H1 (cell line): ENCODE results near the gene PXN. TPM values are rescaled to one million over a fixed set of nuclear protein-coding genes. Genes with fewer than 3 reads are reported as not detected.

Experiments
- CTCF ChIA-PET: fragments of 300-600 bp; sonication (Branson Sonifier 250); formaldehyde crosslinking; loops from one replicate; lab custom pipeline; 2021; ENCODE audit not compliant: partially characterized antibody; lab: Charles Lee
- POLR2A ChIA-PET: fragments of 300-600 bp; sonication (Branson Sonifier 250); formaldehyde crosslinking; loops from one replicate; lab custom pipeline; 2021; ENCODE audit warnings: inconsistent platforms; ENCODE audit not compliant: partially characterized antibody; lab: Charles Lee
- DNase-seq, 2 experiments: peaks; one replicate each; pipeline versions ENCODE4 v3.0.0 to v3.0.0-alpha.2; 2010 to 2022; ENCODE audit warnings: low spot score in 2 of 2, low read depth in 1 of 2, mixed read lengths in 1 of 2
- FAIRE-seq: peaks from 2 replicates; lab custom pipeline; 2011; peaks lifted over from hg19 to GRCh38; lab: Jason Lieb, UNC
- H2AFZ ChIP-seq: 2 replicates; pipeline ENCODE4 v1.8.1; 2012; ENCODE audit warnings: low read length, inconsistent platforms
- H2AK5ac ChIP-seq: 2 replicates; pipeline ENCODE4 v1.6.1; 2013; ENCODE audit warnings: low read depth, low read length
- H2BK120ac ChIP-seq: replicated peaks from 2 replicates; pipeline ENCODE3; 2013; ENCODE audit warnings: low read depth, low read length, inconsistent platforms
- H2BK12ac ChIP-seq: 2 replicates; pipeline ENCODE4 v1.6.1; 2013; ENCODE audit warnings: low read depth, low read length
- H2BK15ac ChIP-seq: 2 replicates; pipeline ENCODE4 v1.6.1; 2013; ENCODE audit warnings: low read length
- H2BK20ac ChIP-seq: 2 replicates; pipeline ENCODE4 v1.6.1; 2013; ENCODE audit warnings: low read length
- H2BK5ac ChIP-seq: 2 replicates; pipeline ENCODE4 v1.6.1; 2013; ENCODE audit warnings: low read depth, low read length
- H3K14ac ChIP-seq: 2 replicates; pipeline ENCODE4 v1.6.1; 2013; ENCODE audit warnings: inconsistent platforms; ENCODE audit not compliant: insufficient read length
- H3K18ac ChIP-seq: 2 replicates; pipeline ENCODE4 v1.6.1; 2013; ENCODE audit warnings: low read length; ENCODE audit errors: extremely low read depth
- H3K23ac ChIP-seq: 2 replicates; pipeline ENCODE4 v1.6.1; 2013; ENCODE audit warnings: inconsistent platforms; ENCODE audit not compliant: insufficient read length
- H3K23me2 ChIP-seq: 2 replicates; pipeline ENCODE4 v1.6.1; 2013; ENCODE audit warnings: low read depth, low read length
- H3K27ac ChIP-seq: 2 replicates; pipeline ENCODE4 v1.6.1; 2011; ENCODE audit warnings: low read depth, low read length, inconsistent platforms
- H3K27me3 ChIP-seq, 4 experiments: replicated peaks in 1 of 4; 1 replicate in 1 of 4; 2 replicates in 3 of 4; pipeline versions ENCODE4 v1.6.1 to v1.8.1; 2011 to 2013; ENCODE audit warnings: low read length in 3 of 4, mild to moderate bottlenecking in 3 of 4, inconsistent platforms in 2 of 4, mixed read lengths in 2 of 4, moderate library complexity in 1 of 4; ENCODE audit not compliant: control insufficient read depth in 3 of 4, insufficient read depth in 3 of 4; ENCODE audit errors: extremely low read depth in 1 of 4
- H3K36me3 ChIP-seq, 4 experiments: 2 replicates each; pipeline versions ENCODE4 v1.6.1 to v1.8.1; 2011 to 2013; ENCODE audit warnings: mild to moderate bottlenecking in 4 of 4, low read length in 3 of 4, moderate library complexity in 2 of 4, control low read depth in 1 of 4, inconsistent platforms in 1 of 4; ENCODE audit not compliant: insufficient read depth in 4 of 4, control insufficient read depth in 2 of 4
- H3K4ac ChIP-seq: replicated peaks from 2 replicates; pipeline ENCODE3; 2013; ENCODE audit warnings: low read length, low read depth, mixed read lengths, inconsistent platforms; ENCODE audit not compliant: insufficient read length
- H3K4me1 ChIP-seq, 4 experiments: replicated peaks in 1 of 4; 1 replicate in 1 of 4; 2 replicates in 3 of 4; pipeline versions ENCODE4 v1.6.1 to v1.8.1; 2011 to 2013; ENCODE audit warnings: low read length in 3 of 4, inconsistent platforms in 2 of 4, mixed read lengths in 1 of 4; ENCODE audit not compliant: insufficient read depth in 4 of 4, control insufficient read depth in 3 of 4
- H3K4me2 ChIP-seq, 2 experiments: 2 replicates each; pipeline versions ENCODE4 v1.6.1 to v1.8.1; 2011 to 2013; ENCODE audit warnings: low read depth in 2 of 2, low read length in 2 of 2, control low read depth in 1 of 2, inconsistent platforms in 1 of 2, mild to moderate bottlenecking in 1 of 2; ENCODE audit not compliant: insufficient read depth in 1 of 2
- H3K4me3 ChIP-seq, 4 experiments: fragments of 200-600, 300-600 bp in 1 of 4; sonication (generic), shearing (Covaris generic), sonication (Bioruptor Twin) in 1 of 4; 2 replicates each; pipeline versions ENCODE4 v1.5.1 to v1.8.1; 2011 to 2016; ENCODE audit warnings: low read length in 4 of 4, low read depth in 3 of 4, control low read depth in 2 of 4, inconsistent platforms in 2 of 4, mild to moderate bottlenecking in 2 of 4, mixed read lengths in 1 of 4, moderate library complexity in 1 of 4; ENCODE audit not compliant: insufficient read depth in 2 of 4; ENCODE audit errors: extremely low read depth in 1 of 4
- H3K56ac ChIP-seq: replicated peaks from 2 replicates; pipeline ENCODE3; 2013; ENCODE audit warnings: low read depth, mild to moderate bottlenecking, mixed read lengths, low read length, inconsistent platforms; ENCODE audit not compliant: insufficient read length
- H3K79me1 ChIP-seq: 2 replicates; pipeline ENCODE4 v1.6.1; 2013; ENCODE audit warnings: low read depth, low read length, control low read depth
- H3K79me2 ChIP-seq, 2 experiments: 2 replicates each; pipeline versions ENCODE4 v1.6.1 to v1.8.1; 2012 to 2013; ENCODE audit warnings: low read length in 2 of 2, mild to moderate bottlenecking in 2 of 2, inconsistent platforms in 1 of 2; ENCODE audit not compliant: insufficient read depth in 2 of 2, control insufficient read depth in 1 of 2
- H3K9ac ChIP-seq, 4 experiments: replicated peaks in 1 of 4; 1 replicate in 1 of 4; 2 replicates in 3 of 4; pipeline versions ENCODE4 v1.6.1 to v1.8.1; 2011 to 2013; ENCODE audit warnings: low read depth in 3 of 4, low read length in 3 of 4, control low read depth in 2 of 4, mild to moderate bottlenecking in 2 of 4, moderate library complexity in 2 of 4, inconsistent platforms in 1 of 4; ENCODE audit errors: extremely low read depth in 1 of 4
- H3K9me3 ChIP-seq, 2 experiments: 2 replicates each; pipeline versions ENCODE4 v1.6.1 to v1.8.1; 2012 to 2013; ENCODE audit warnings: mild to moderate bottlenecking in 2 of 2, moderate library complexity in 2 of 2, control low read depth in 1 of 2, inconsistent platforms in 1 of 2, low read depth in 1 of 2, low read length in 1 of 2, mixed read lengths in 1 of 2; ENCODE audit not compliant: insufficient read depth in 2 of 2
- H4K20me1 ChIP-seq, 2 experiments: replicated peaks in 1 of 2; 2 replicates each; pipeline versions ENCODE3 to v1.8.1; 2011 to 2013; ENCODE audit warnings: inconsistent platforms in 2 of 2, low read length in 2 of 2, mild to moderate bottlenecking in 1 of 2; ENCODE audit not compliant: insufficient read depth in 2 of 2, control insufficient read depth in 1 of 2
- H4K5ac ChIP-seq: 2 replicates; pipeline ENCODE4 v1.6.1; 2013; ENCODE audit warnings: low read length, low read depth, mixed read lengths, inconsistent platforms; ENCODE audit not compliant: insufficient read length
- H4K8ac ChIP-seq: 2 replicates; pipeline ENCODE4 v1.8.0; 2013; ENCODE audit warnings: mild to moderate bottlenecking, moderate library complexity, low read length, inconsistent platforms; ENCODE audit not compliant: insufficient read depth; ENCODE audit errors: extremely low read depth
- H4K91ac ChIP-seq: replicated peaks from 2 replicates; pipeline ENCODE3; 2013; ENCODE audit warnings: low read length, mixed read lengths, inconsistent platforms; ENCODE audit not compliant: insufficient read length
- EZH2 ChIP-seq: fragments of 200-600 bp; sonication (generic); IDR thresholded peaks from 2 replicates; pipeline ENCODE4 v1.7.1; 2012; ENCODE audit warnings: low read depth, mild to moderate bottlenecking, moderate library complexity, low read length, inconsistent platforms; ENCODE audit not compliant: severe bottlenecking
- GABPA ChIP-seq: IDR thresholded peaks from 2 replicates; pipeline ENCODE4 v1.6.1; 2011; ENCODE audit warnings: mild to moderate bottlenecking, low read length, moderate library complexity, borderline replicate concordance; ENCODE audit not compliant: insufficient read depth
- MAFK ChIP-seq: IDR thresholded peaks from 2 replicates; pipeline ENCODE4 v1.6.1; 2012; ENCODE audit warnings: low read depth, mild to moderate bottlenecking, improper control_type of control experiment, low read length
- PHF8 ChIP-seq: fragments of 200-600 bp; sonication (generic); conservative IDR thresholded peaks from 2 replicates; pipeline ENCODE4 v1.7.1; 2012; ENCODE audit warnings: low read depth, mild to moderate bottlenecking, inconsistent platforms, low read length, moderate library complexity
- POLR2A ChIP-seq, 2 experiments: IDR thresholded peaks; 1 replicate in 1 of 2; 2 replicates in 1 of 2; pipeline ENCODE4 v1.6.1; 2011; ENCODE audit warnings: low read depth in 2 of 2, low read length in 2 of 2, mild to moderate bottlenecking in 2 of 2; ENCODE audit errors: control extremely low read depth in 1 of 2
- RBBP5 ChIP-seq: IDR thresholded peaks from 2 replicates; pipeline ENCODE4 v1.7.1; 2012; ENCODE audit warnings: low read depth, mild to moderate bottlenecking, inconsistent platforms, low read length, moderate library complexity, borderline replicate concordance
- SIX5 ChIP-seq: IDR thresholded peaks from 2 replicates; pipeline ENCODE4 v1.6.1; 2011; ENCODE audit warnings: mild to moderate bottlenecking, low read depth, low read length
- SP4 ChIP-seq: IDR thresholded peaks from 2 replicates; pipeline ENCODE4 v1.6.1; 2012; ENCODE audit warnings: low read length, inconsistent platforms
- TEAD4 ChIP-seq: IDR thresholded peaks from 2 replicates; pipeline ENCODE4 v1.6.1; 2012; ENCODE audit warnings: low read depth, low read length, inconsistent platforms, mixed read lengths
- WGBS, 2 experiments: shearing (Covaris generic) in 1 of 2; methylation state at CpG; one replicate each; pipeline versions ENCODE4 v1.1.6 to v1.1.7; 2013 to 2015; ENCODE audit warnings: low lambda C conversion rate in 2 of 2, mixed read lengths in 2 of 2, inconsistent platforms in 1 of 2, low coverage in 1 of 2, missing lambda C conversion rate in 1 of 2; ENCODE audit not compliant: insufficient replicate concordance in 2 of 2, insufficient coverage in 1 of 2, insufficient read length in 1 of 2; ENCODE audit errors: extremely low coverage in 1 of 2, missing lambda C conversion rate in 1 of 2; 5-methylcytosine and 5-hydroxymethylcytosine counted together
- polyA plus RNA-seq, 7 experiments: library from polyadenylated mRNA; depleted of rRNA in 3 of 7; stranded (reverse) in 5 of 7; unstranded in 2 of 7; fragments of >200 nt in 5 of 7; fragments of 200-250 nt in 2 of 7; gene quantifications; 1 replicate in 5 of 7; 2 replicates in 1 of 7; 4 replicates in 1 of 7; pipeline versions ENCODE4 v1.2.1 to v1.2.3, GENCODE V29; 2011 to 2013; ENCODE audit warnings: missing spikeins in 2 of 7, mixed read lengths in 2 of 7
- total RNA-seq: library from RNA; stranded (reverse); fragmentation: NEBNext Ultra II Directional; extraction: Animal tissue kit (Norgen Biotek cat#: 25700); gene quantifications from 2 replicates; pipeline ENCODE4 v1.2.1, GENCODE V29; 2021

The PXN gene
- total and polyA plus RNA-seq, 2 of the 8 experiments (the other 6 are each of a cell fraction or from before 2014, with no cell fraction given) = 51.0 to 105 TPM

DNA sequence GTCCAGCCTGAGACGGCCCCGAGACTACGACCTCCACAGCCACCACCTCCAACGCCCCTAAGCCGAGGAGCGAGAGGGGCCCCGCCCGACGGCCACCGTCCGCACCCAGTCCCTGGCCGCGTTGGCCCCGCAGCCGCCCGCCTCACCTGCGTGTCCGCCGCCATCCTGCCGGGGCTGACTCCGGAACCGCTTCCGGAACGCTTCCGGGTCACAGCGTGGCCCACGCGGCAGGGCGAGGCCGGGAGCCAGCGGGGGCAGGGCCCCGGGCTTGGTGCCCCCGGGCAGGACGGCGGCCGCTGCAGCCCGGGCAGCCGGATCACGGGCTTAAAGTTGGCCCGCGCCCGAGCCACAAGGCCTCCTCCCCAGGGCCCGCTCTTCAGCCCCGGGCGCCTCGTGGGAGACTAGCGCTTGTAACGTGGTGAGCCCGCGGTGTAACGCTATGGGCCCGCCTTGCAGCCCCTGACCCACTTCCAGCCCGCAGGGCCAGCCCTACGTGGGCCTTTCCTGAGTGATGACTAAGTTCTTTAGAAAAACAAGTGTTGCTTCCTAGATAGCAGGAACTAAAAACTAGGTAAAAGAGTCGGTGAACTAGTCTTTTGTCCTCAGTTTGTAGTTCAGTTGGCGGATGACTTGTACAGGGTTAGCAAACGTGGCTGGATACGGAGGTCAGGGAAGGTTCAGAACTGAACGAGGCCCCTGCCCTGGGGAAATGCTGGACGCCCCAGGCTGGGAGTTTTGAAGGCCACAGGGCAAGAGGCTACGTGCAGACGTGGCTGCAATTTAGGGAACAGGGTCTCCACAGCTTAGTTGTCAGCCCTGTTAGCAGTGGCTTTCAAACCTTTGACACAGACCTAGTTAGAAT lies 70.8 kb downstream of the PXN start, which contains the start of gene GCN1:
Gene GCN1 (minus strand): TSS at position 182 of the 862 bp plus-strand sequence. CDS start 18 bp downstream, at position 164.
- FAIRE-seq = no peak
- H3K56ac ChIP-seq = peak within 1 kb of the TSS; percentile 90
- ChIA-PET POLR2A (interaction anchor here (0.8 to 88.3 kb wide), 19 partner anchors 9 to 160 kb away, joined by 3 to 4270 read pairs (median 5); partner anchors contain the start of genes PXN, RAB35, RNU4-1 and RNU4-2), CTCF (interaction anchor here (1.2 kb wide), 1 partner anchor 34 kb away, joined by 3 read pairs; no protein-coding TSS in a partner anchor)
- H3K79me2 ChIP-seq = peaks cover 17 to 65% of the 10 kb centered on the region in 2 experiments
- peak; percentile 62 to 94 for DNase-seq
- H3K4me3 ChIP-seq = peak within 1 kb of the TSS; percentile 86 to 96 (median 88)
- no peak within 1 kb of the TSS for H2BK20ac ChIP-seq
- H3K4me2 ChIP-seq = peak within 1 kb of the TSS; percentile 74 to 76
- H3K23ac ChIP-seq = no peak within 1 kb of the TSS
- peak within 1 kb of the TSS; percentile 74 for H2BK5ac ChIP-seq
- peak within 1 kb of the TSS; percentile 84 for H3K18ac ChIP-seq
- H3K23me2 ChIP-seq = peaks cover 19% of the 10 kb centered on the region
- H2BK12ac ChIP-seq = no peak within 1 kb of the TSS
- H3K4me1 ChIP-seq = peaks cover 0 to 3% (median under 1%) of the 10 kb centered on the region in 4 experiments; a peak in 5 of 7 replicates
- H2AK5ac ChIP-seq = no peak within 1 kb of the TSS; the same call in 1 of the 2 replicates
- H3K27me3 ChIP-seq = no peaks in the 10 kb centered on the region
- H4K8ac ChIP-seq = peak within 1 kb of the TSS; percentile 98
- H2BK15ac ChIP-seq = no peak within 1 kb of the TSS
- H4K91ac ChIP-seq = peak within 1 kb of the TSS; percentile 87
- peak within 1 kb of the TSS; percentile 83 to 90 (median 88) for H3K9ac ChIP-seq
- no peak within 1 kb of the TSS for H3K14ac ChIP-seq
- H3K36me3 ChIP-seq = peaks cover 25 to 54% (median 48%) of the 10 kb centered on the region in 4 experiments
- no peak within 1 kb of the TSS for H3K4ac ChIP-seq
- H4K5ac ChIP-seq = peak within 1 kb of the TSS; percentile 92
- H3K27ac ChIP-seq = peak within 1 kb of the TSS; percentile 77
- WGBS, 2 experiments = 5% methylated on average over 53 of the region's 62 CpGs; no CpG with 5 or more reads in 1 of the 2 experiments
- no peak within 1 kb of the TSS for H2AFZ ChIP-seq
- H3K9me3 ChIP-seq = no peaks in the 10 kb centered on the region
- H4K20me1 ChIP-seq = peaks cover 10 to 15% of the 10 kb centered on the region in 2 experiments
- H2BK120ac ChIP-seq = no peak within 1 kb of the TSS
- peaks cover 10% of the 10 kb centered on the region for H3K79me1 ChIP-seq
- no peak for TF ChIP-seq MAFK
- TF ChIP-seq POLR2A (IDR thresholded peaks at IDR 0.05; ENCODE audit: control extremely low read depth in 1 of 2, low read depth in 2 of 2, low read length in 2 of 2) = peak; percentile 90 to 93
- peak; percentile 97 for TF ChIP-seq GABPA
- no peak for TF ChIP-seq SIX5
- TF ChIP-seq TEAD4 = no peak
- peak; percentile 75; the same call in 1 of the 2 replicates for TF ChIP-seq SP4
- TF ChIP-seq PHF8 = peak; percentile 98
- TF ChIP-seq RBBP5 = peak; percentile 81; the same call in 1 of the 2 replicates
- TF ChIP-seq EZH2 = no peak
